ENCODE data around the gene TXNDC2. TPM values are rescaled to one million over a fixed set of nuclear protein-coding genes. Genes with fewer than 3 reads are reported as not detected.
"Not testable (repeated sequence)": the region's sequence is repeated elsewhere in the genome, so short reads cannot be mapped to it uniquely, and the experiment has no call there.

The TXNDC2 gene
- polyA plus RNA-seq, 1 experiment = 0.06 TPM

DNA sequence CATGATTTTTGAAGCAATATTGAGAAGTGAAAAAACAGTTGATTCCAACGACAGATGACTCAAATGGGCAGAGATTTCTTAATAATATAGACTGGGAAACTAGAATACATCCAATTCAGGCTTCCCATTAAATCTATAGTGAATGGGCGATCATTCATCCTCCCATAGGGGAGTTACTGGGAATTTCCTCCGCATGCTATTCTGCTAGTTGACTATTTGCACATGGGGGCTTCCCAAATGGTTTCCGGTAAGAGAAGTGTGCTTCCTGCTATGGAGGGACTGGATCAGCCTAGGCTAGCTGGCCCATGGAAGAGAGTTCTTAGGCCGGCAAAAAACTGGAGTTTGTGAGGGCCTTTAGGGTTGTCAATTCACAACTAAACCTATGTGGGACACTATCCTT, 25.5 kb downstream of the TXNDC2 start:
- Histone ChIP-seq H3K27ac (ENCODE audit: low read depth, low read length) (no peak overlapping the region), H3K4me3 (ENCODE audit: low read depth, low read length) (no peak overlapping the region), H3K9me3 (ENCODE audit: control insufficient read depth, insufficient read depth, low read length) (no peaks in the 10 kb centered on the region), H3K27me3 (ENCODE audit: control insufficient read depth, insufficient read depth, low read length) (peaks cover 3% of the 10 kb centered on the region)
- TF ChIP-seq, protein P1, sequence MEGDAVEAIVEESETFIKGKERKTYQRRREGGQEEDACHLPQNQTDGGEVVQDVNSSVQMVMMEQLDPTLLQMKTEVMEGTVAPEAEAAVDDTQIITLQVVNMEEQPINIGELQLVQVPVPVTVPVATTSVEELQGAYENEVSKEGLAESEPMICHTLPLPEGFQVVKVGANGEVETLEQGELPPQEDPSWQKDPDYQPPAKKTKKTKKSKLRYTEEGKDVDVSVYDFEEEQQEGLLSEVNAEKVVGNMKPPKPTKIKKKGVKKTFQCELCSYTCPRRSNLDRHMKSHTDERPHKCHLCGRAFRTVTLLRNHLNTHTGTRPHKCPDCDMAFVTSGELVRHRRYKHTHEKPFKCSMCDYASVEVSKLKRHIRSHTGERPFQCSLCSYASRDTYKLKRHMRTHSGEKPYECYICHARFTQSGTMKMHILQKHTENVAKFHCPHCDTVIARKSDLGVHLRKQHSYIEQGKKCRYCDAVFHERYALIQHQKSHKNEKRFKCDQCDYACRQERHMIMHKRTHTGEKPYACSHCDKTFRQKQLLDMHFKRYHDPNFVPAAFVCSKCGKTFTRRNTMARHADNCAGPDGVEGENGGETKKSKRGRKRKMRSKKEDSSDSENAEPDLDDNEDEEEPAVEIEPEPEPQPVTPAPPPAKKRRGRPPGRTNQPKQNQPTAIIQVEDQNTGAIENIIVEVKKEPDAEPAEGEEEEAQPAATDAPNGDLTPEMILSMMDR (IDR thresholded peaks at IDR 0.05; ENCODE audit: low read depth, low read length) = no peak
- ChIA-PET CTCF (no interaction called here), POLR2A (no interaction called here)
- no peak for DNase-seq (ENCODE audit: low read depth, low spot score)

DNA sequence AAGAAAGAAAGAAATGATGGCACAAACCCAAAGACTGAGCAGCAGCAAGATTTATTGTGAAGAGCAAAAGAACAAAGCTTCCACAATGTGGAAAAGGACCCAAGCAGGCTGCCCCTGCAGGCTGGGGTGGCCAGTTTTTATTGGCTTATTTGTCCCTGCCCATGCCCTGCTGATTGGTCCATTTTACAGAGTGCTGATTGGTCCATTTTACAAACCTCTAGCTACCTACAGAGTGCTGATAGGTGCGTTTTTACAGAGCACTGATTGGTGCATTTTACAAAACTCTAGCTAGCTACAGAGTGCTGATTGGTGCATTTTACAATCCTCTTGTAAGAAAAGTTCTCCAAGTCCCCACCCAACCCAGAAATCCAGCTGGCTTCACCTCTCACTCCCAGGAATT, 26.5 kb downstream of the TXNDC2 start:
- not testable (repeated sequence) for DNase-seq (ENCODE audit: low read depth, low spot score); H3K27me3 ChIP-seq (ENCODE audit: control insufficient read depth, insufficient read depth, low read length); H3K4me3 ChIP-seq (ENCODE audit: low read depth, low read length); H3K27ac ChIP-seq (ENCODE audit: low read depth, low read length); H3K9me3 ChIP-seq (ENCODE audit: control insufficient read depth, insufficient read depth, low read length)
- CTCF ChIA-PET = interaction anchor here (0.5 to 0.9 kb wide), 2 partner anchors 182 to 337 kb away, joined by 3 read pairs; no protein-coding TSS in a partner anchor
- POLR2A ChIA-PET = interaction anchor here (0.6 to 1.5 kb wide), 2 partner anchors 46 to 203 kb away, joined by 4 to 5 read pairs; no protein-coding TSS in a partner anchor

DNA sequence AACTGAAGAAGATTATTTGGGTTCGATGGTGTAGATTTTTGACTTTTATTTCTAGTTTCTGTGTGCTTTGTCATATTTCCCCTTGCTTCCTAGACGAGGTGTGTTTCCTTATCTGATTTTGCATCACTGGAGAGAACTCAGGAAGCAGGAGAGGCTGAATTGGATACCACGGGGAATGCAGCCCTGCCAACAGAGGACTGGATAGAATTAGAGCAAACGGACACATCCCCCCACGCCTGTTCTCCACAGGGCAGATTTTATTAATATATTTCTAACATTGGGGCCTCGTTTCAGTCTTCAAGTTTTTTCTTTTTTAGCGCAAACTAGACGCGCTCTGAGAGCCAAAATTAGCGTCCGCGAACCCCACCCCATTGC, 27.4 kb downstream of the TXNDC2 start:
- Histone ChIP-seq H3K27ac (ENCODE audit: low read depth, low read length) (peak overlapping the region; percentile 71), H3K9me3 (ENCODE audit: control insufficient read depth, insufficient read depth, low read length) (no peaks in the 10 kb centered on the region), H3K27me3 (ENCODE audit: control insufficient read depth, insufficient read depth, low read length) (peaks cover 3% of the 10 kb centered on the region), H3K4me3 (ENCODE audit: low read depth, low read length) (peak overlapping the region; percentile 94)
- DNase-seq (ENCODE audit: low read depth, low spot score) = no peak
- ChIA-PET POLR2A (interaction anchor here (0.5 to 1.5 kb wide), 12 partner anchors 14 to 472 kb away, joined by 3 to 12 read pairs (median 3); partner anchors contain the start of gene RAB31), CTCF (interaction anchor here (0.6 kb wide), 1 partner anchor 183 kb away, joined by 3 read pairs; no protein-coding TSS in a partner anchor)
- TF ChIP-seq, protein P1 (IDR thresholded peaks at IDR 0.05; ENCODE audit: low read depth, low read length) = no peak

DNA sequence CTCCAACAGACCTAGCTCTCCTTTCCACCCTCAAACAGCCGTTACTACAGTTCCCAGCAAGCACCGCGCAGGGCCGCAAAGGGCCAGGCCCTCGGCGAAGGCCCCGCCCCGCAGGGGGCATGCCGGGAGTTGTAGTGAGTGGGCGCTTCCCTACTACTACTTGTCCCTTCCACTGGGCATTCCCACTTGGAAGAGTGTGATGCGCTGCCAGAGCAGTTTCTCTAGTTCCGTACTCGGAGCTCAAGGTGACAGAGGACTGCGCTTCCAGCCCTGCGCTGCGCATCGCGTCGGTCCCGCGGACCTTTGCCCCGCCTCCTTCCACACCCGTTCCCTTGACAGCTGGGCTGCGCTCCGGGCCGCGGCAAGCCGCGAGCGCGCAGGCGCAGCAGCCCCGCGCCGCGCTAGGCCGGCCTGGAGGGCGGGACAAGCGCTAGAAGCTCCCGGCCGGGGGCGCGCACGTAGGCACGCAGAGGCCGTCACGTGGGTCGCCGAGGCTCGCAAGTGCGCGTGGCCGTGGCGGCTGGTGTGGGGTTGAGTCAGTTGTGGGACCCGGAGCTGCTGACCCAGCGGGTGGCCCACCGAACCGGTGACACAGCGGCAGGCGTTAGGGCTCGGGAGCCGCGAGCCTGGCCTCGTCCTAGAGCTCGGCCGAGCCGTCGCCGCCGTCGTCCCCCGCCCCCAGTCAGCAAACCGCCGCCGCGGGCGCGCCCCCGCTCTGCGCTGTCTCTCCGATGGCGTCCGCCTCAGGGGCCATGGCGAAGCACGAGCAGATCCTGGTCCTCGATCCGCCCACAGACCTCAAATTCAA, 28.0 kb downstream of the TXNDC2 start, which contains the start of gene VAPA:
Gene VAPA (plus strand): TSS at position 491 of the 808 bp plus-strand sequence. CDS start 241 bp downstream, at position 732.
- TF ChIP-seq, protein P1 (IDR thresholded peaks at IDR 0.05; ENCODE audit: low read depth, low read length) = no peak
- POLR2A ChIA-PET = interaction anchor here (0.5 to 1.5 kb wide), 13 partner anchors 15 to 472 kb away, joined by 3 to 12 read pairs (median 3); partner anchors contain the start of gene RAB31
- CTCF ChIA-PET = interaction anchor here (0.6 to 0.7 kb wide), 2 partner anchors 183 to 232 kb away, joined by 3 read pairs; no protein-coding TSS in a partner anchor
- DNase-seq (ENCODE audit: low read depth, low spot score) = peak; percentile 85
- Histone ChIP-seq H3K4me3 (ENCODE audit: low read depth, low read length) (peak within 1 kb of the TSS; percentile 94), H3K9me3 (ENCODE audit: control insufficient read depth, insufficient read depth, low read length) (no peaks in the 10 kb centered on the region), H3K27me3 (ENCODE audit: control insufficient read depth, insufficient read depth, low read length) (peaks cover 3% of the 10 kb centered on the region), H3K27ac (ENCODE audit: low read depth, low read length) (peak within 1 kb of the TSS; percentile 84)

DNA sequence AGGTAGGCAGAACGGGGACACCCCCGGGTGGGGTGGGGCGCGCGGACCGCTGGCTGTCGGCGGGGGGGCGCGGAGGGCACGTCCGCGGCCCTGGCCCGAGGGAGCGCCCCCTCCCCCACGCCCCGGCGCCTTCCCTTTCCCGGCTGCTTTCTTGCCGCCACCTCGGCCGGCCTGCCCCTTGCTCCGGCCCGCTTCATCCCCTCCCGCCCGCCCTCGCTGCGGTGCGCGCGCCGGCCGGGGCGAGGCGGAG, 28.5 kb downstream of the TXNDC2 start:
- Histone ChIP-seq H3K27ac (ENCODE audit: low read depth, low read length) (peak overlapping the region; percentile 71), H3K27me3 (ENCODE audit: control insufficient read depth, insufficient read depth, low read length) (peaks cover 3% of the 10 kb centered on the region), H3K9me3 (ENCODE audit: control insufficient read depth, insufficient read depth, low read length) (no peaks in the 10 kb centered on the region), H3K4me3 (ENCODE audit: low read depth, low read length) (peak overlapping the region; percentile 94)
- TF ChIP-seq, protein P1 (IDR thresholded peaks at IDR 0.05; ENCODE audit: low read depth, low read length) = no peak
- no peak for DNase-seq (ENCODE audit: low read depth, low spot score)
- ChIA-PET POLR2A (interaction anchor here (1.2 to 1.5 kb wide), 3 partner anchors 37 to 64 kb away, joined by 3 to 12 read pairs (median 7); no protein-coding TSS in a partner anchor), CTCF (no interaction called here)

Data from AG04450 (cell line).